Testis (tissue), 2 donors: ENCODE results near the gene MEIS2.

Source experiments
- CTCF ChIP-seq, 3 experiments: fragments of 450-650 bp in 2 of 3; fragments of 200-600 bp in 1 of 3; sonication (generic) in 1 of 3; IDR thresholded peaks; one replicate each; pipeline ENCODE4 v1.5.1; 2016 to 2019; ENCODE audit warnings: antibody characterized with exemption in 3 of 3, mild to moderate bottlenecking in 2 of 3, moderate library complexity in 1 of 3
- POLR2A ChIP-seq: fragments of 450-650 bp; IDR thresholded peaks from one replicate; pipeline ENCODE4 v1.6.1; 2017; ENCODE audit warnings: antibody characterized with exemption, mild to moderate bottlenecking, moderate library complexity

GRCh38 chr15:36880913-36881460, 219.4 kb downstream of the MEIS2 start:
- TF ChIP-seq POLR2A (no peak), CTCF (IDR thresholded peaks at IDR 0.05) (no peak)
